GM12892 (cell line): ENCODE data around the gene NME9.

Experiments used
- POLR2A ChIP-seq: IDR thresholded peaks from 2 replicates; pipeline ENCODE4 v1.6.1; 2011; ENCODE audit warnings: low read depth, low read length, control low read depth
- POLR2AphosphoS5 ChIP-seq: IDR thresholded peaks from 2 replicates; pipeline ENCODE4 v1.6.1; 2011; ENCODE audit warnings: low read depth, low read length, control low read depth

DNA sequence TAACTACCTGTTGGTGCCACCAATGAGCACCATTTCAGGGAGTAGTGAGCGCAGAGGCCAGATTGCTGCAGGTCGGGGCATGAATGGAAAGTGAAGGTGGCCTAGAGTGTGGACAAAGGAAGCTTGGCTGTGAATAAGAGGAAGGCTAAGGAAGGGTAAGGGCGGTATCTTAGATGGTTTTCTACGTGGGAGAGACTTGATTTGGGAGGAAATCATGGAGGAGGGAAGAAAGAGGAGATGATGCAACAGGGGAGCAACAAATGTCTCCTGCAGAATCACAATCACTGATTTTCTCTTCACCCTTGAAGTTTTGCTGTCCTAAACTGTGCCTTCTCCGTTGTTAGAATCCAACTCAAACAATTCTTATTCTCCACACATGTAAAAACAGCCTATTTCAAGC is 21.8 kb downstream of the NME9 start:
- TF ChIP-seq POLR2A, result no peak
- TF ChIP-seq POLR2AphosphoS5, result no peak
